Stimulated activated CD8-positive, alpha-beta memory T cell treated with anti-CD3 and anti-CD28 coated beads, Interleukin-15, amount 100 ng/mL, for 24 hours (primary cell): ENCODE results near the gene EFCAB8.

Source experiments
- DNase-seq: peaks from one replicate; pipeline ENCODE4 v3.0.0-alpha.2; 2020; ENCODE audit warnings: low read depth

The EFCAB8 gene

GRCh38 chr20:32858701-32859372, at the start of gene EFCAB8:
EFCAB8 (plus strand) TSS chr20:32858923; CDS start chr20:32863793, 4,870 bp downstream.
- no peak for DNase-seq

GRCh38 chr20:32809907-32810306, 48.8 kb upstream of the EFCAB8 start:
- DNase-seq, result no peak

- no peak for DNase-seq
Measured at GRCh38 chr20:32810941-32811340, 47.8 kb upstream of the EFCAB8 start.

- DNase-seq, result no peak
Measured at GRCh38 chr20:32811886-32812285, 46.8 kb upstream of the EFCAB8 start.

DNA sequence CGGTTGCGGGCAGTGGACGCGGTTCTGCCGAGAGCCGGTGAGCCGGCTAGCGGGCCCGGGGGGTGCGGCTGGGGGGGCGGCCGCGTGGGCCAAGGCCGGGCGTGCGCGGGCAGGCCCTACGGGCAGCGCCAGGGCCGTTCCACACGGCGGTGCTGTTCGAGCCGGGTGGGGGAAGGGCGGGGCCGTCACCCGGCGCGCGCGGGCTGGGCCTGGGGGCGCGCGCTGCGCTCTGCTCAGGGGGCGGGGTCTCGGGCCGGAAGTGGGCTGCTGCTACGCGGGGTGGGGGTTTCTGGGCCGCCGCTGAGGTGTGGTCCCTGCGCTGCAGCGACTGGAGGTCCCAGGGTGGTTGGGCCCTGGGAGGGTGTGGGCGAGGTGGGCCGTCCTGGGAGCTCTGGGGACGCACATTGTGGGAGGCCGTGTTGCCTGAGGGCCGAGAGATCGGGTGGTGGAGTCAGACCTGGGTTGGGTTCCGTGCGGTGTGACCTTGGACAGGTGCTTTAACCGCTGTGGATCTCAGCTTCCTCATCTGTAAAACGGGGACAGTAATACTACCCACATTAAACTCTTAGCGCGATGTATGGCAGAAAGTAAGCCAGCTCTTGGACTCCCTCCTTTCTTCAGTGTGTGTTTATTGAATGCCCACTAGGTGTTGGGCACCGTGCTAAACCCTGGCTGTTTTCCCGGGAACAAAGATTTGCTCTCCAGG, 38.6 kb upstream of the EFCAB8 start:
- DNase-seq, result peak; percentile 82

DNA sequence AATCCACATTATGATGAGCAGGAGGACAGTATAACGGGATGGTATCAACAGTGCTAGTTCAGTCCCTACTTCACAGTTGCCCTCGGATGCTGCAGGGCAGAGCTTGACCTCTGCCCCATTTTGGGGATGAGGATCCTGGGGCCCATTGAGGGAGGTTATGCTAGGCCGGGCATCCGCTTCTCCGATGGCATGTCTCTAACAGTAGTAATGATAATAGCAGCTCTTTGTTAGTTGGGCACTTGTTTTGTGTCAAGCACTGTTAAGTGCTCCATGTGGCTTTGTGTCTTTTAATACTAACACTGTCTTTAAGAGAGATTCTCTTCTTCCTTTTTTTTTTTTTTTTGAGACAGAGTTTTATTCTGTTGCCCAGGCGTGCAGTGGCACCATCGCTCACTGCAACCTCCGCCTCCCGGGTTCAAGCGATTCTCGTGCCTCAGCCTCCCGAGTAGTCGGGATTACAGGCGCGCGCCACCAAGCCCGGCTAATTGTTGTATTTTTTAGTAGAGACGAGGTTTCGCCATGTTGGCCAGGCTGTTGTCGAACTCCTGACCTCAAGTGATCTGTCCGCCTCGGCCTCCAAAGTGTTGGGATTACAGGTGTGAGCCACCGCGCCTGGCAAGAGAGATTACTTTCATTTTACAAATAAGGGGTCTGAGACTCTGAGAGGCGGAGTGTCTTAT, 37.9 kb upstream of the EFCAB8 start:
- no peak for DNase-seq

DNA sequence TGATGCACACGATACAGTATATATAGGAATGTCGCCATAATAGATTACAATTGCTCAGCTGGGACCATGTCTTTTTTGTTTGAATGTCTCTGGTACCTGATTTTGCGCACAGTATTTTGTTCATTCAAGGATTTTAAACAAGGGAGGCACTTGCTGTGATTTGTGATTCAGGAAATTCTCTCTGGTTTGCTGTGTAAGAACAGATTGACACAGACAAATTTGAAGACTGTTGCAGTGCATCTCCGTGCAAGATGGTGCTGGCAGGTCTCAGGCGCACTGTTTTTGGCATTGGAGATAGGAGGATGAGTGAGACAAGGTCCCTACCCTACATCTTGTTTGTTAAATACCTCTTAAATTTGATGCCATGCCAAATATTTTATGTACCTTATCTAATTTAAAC, 36.5 kb upstream of the EFCAB8 start:
- no peak for DNase-seq

DNA sequence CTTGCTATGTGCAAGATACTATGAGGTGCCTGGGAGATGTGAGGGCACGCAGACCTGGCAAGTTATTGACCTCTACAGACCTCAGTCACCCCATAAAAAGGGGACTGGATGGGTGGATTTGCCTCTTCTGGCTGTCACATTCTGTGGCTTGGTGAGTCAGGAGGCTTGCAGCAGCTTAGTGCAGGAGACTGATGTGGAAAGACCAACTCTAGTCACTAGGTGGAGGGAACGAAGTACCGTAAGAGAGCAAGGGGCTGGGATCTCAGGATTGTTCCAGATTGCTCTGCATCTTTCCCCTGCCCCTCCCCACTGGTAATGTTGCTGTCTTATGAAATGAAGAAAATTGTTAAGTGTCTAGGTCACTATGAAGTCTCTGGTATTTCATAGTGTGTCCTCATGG, 35.6 kb upstream of the EFCAB8 start:
- DNase-seq, result no peak

GRCh38 chr20:32823737-32824588, 34.8 kb upstream of the EFCAB8 start:
- no peak for DNase-seq

DNA sequence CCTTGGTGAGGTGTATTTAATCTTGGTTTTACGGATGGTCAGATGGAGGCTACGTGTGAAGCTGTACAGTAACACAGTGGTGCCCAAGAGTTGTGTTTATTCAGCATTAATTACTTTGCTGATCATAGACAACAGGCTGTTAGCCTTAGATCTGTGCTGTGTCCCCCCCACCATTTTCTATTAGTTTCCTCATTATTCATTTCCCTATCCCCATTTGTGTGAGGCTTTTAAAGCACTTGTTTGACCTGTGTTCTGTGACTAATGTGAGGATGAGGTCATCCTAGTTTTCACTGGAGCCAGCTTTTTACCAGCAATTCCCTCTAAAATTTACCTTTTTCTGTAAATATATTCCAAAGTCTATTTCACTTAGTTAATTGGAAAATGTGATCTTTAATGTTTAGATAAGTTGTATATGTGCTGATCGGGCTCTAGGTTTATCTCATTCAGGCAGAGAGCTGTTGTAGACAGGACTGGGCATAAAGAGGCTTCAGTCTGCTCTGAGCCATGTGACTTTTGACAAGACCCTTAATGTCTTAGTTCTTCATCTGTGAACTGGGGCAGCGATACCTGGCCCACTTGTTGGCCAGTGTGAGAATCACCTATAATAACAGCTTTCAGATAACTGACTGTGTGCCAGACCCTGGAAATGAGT, 30.6 kb upstream of the EFCAB8 start:
- no peak for DNase-seq

DNA sequence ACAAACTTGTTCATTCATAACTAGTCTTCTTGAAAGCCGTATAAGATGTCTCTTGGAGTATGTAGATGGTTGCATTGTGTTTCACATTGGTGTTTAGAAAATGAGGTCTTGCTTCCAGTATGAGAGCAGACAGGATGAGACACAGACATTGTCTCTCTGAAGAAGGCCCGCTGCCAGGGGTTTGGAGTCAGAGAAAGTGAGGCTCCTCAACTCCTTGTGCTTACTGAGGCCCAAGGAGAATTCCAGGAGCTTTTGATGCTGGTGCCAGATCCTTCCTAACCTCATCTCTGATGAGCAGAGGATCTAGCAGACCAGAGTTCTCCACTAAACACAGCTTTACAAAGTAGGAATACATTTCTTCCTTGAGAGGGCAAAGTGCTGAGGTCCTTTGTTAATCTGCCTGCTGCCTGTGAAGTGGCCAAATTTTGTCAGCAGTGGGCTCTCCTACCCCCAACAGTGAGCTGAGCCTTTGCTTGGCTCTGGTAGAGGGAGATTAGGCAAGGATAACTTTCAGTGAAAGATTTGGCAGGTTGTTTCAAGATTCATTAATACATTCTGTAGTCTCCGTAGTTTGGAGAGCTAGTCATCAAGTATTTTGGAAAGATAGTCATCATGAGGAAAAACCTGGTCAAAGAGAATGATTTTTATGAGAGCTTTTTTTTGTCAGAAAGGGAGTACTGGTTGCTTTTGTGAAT, 29.3 kb upstream of the EFCAB8 start:
- DNase-seq, result no peak

- no peak for DNase-seq
Measured at GRCh38 chr20:32830437-32830836, 28.3 kb upstream of the EFCAB8 start.

- DNase-seq, result no peak
Measured at GRCh38 chr20:32831982-32832381, 26.7 kb upstream of the EFCAB8 start.

DNA sequence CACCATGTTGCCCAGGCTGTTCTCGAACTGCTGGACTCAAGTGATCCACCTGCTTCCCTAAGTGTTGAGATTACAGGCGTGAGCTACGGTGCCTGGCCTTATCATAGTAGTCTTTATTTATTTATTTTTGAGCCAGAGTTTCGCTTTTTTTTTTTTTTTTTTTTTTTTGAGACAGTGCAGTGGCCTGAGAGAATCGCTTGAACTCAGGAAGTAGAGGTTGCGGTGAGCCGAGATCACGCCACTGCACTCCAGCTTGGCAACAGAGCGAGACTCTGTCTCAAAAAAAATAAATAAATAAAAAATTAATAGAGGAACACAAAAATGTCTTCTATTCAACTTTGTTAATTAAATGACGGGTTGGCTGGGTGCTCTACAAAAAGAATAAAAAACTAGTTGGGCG, 26.1 kb upstream of the EFCAB8 start:
- no peak for DNase-seq

DNA sequence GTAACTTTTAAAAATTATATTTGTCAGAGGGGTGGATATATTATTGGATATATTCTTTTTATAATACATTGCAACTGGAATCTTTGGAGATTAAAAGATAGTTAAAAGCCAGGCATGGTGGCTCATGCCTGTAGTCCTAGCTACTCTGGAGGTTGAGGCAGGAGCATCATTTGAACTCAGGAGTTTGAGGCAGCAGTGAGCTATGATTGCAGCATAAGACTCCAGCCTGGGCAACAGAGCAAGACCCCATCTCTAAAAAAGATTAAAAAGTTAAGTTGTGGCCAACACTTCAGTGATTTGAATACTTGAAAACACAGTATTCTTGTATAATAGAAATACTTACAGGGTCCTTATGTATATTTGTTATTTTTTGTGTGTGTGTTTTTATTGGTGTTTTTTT, 23.8 kb upstream of the EFCAB8 start:
- DNase-seq, result no peak

- no peak for DNase-seq
Measured at GRCh38 chr20:32837157-32837556, 21.6 kb upstream of the EFCAB8 start.

DNA sequence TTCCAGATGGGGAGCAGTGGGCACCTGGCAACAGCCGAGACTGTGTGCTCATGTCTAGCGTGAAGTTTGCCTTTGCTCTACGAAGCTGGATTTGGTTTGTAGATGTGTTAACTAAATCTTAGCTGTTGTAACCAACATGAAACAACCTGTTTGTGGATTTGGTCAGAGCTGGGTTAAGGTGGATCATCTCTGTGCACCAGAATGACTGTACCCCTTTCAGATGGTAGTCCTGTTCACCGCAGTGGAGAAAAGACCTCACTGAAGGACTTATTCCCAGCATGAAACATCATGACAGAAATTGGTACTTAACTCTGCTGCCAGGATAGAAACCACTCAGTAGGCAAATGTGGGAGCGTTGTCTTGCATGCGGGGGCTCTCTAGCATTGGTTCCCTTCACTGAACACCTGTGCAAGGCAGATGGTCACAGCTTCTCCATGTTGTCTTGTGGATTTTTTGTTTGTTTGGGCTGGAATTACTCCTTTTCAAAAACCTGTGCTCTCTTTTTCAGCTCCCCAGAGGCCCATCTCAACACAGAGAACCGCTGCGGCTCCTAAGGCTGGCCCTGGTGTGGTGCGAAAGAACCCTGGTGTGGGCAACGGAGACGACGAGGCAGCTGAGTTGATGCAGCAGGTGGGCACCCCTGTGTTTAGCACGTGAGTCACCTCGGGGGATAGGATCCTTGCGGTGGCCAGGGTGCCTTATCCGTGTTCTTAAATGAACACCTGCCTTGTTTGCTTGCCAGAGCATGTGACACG, 19.3 kb upstream of the EFCAB8 start:
- DNase-seq, result no peak

- no peak for DNase-seq
Measured at GRCh38 chr20:32839982-32840285, 18.8 kb upstream of the EFCAB8 start.

- DNase-seq, result no peak
Measured at GRCh38 chr20:32841174-32841573, 17.5 kb upstream of the EFCAB8 start.

GRCh38 chr20:32841632-32842031, 17.1 kb upstream of the EFCAB8 start:
- no peak for DNase-seq
